Activated effector memory CD4-positive, alpha-beta T cell treated with Interleukin-2 at 50 U/mL for 16 hours (primary cell): ENCODE results near the gene IER3IP1.
"Not testable (repeated sequence)": the region's sequence is repeated elsewhere in the genome, so short reads cannot be mapped to it uniquely, and the experiment has no call there.

Experiments
- DNase-seq: peaks from one replicate; pipeline ENCODE4 v3.0.0-alpha.2; 2020

Gene IER3IP1, protein sequence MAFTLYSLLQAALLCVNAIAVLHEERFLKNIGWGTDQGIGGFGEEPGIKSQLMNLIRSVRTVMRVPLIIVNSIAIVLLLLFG

DNA sequence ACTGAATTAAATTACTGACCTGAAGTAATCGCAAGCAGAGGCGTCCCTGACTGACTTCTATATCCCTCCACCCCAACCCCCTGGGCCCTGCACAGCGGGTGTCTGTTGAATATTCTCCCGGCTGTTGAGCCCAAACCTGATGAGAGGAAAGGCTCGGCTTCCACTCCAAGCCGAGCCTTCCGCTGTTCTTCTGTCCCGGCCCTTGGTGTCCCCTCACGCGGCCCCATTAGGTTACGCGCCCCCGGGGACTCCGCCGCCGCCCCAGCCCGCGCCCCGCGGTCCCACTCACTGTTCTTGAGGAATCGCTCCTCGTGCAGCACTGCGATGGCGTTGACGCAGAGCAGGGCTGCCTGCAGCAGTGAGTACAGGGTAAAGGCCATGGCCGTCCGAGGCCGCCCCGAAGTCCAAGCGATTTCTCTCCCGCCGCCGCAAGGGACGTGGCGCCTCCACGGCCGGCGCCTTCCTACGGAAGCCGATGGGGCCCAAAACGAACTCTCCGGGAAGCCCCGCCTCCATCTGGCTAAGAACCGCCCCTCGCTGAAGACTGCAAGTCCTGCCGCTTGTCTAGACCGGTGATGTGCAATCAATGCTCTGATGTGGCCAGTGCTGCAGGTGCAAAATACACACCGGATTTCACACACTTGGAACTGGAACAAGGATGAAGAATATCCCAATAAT, at the start of gene IER3IP1:
Gene IER3IP1 (minus strand): TSS at position 467 of the 678 bp plus-strand sequence. CDS start 87 bp downstream, at position 380.
- DNase-seq: peak; percentile 82

DNA sequence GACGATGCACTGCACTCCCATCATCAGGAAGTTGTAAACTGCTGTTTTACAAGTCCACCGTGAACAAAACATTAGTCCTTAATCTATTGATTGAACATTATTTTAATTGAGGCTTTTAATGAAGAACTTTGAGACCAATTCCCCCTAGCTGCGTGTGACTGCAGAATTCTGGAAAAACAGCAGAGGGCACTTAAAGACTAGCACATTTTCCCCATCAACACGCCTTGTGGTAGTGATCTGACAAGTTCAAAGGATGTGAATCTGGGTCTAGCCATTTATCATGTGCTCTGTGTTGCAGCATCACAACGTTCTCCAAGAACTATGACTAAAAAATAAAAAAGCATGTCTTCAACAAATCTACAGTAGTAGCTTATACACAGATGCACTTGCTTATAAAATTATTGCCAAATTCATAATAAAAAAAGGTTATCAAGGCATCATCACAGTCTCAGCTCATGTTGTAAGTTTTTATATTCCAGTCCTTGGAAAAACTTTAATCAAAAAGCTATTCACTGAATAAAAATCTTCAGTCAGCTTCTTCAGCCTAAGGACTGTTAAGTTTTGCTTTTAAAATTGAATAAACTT, 39.5 kb upstream of the IER3IP1 start:
- DNase-seq: no peak

DNA sequence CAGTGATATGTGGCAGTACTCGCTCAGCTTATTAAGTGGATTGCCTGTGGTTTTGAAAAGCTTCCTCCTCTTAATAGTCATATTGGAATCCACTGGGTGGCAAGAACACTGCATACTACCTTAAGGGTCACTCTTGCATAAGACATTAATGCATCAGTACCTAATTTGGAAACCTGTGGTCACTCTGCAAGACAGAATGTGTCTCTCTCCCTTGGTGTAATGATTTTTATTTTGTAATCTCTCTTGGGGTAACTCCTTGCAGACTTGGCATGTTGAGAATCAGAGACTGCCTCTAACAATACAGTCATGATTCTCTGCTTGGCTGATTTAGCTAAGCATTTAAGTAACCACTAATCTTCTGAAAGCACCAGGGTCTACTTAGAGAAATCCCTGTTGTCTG, 33.0 kb upstream of the IER3IP1 start:
- DNase-seq: no peak

DNA sequence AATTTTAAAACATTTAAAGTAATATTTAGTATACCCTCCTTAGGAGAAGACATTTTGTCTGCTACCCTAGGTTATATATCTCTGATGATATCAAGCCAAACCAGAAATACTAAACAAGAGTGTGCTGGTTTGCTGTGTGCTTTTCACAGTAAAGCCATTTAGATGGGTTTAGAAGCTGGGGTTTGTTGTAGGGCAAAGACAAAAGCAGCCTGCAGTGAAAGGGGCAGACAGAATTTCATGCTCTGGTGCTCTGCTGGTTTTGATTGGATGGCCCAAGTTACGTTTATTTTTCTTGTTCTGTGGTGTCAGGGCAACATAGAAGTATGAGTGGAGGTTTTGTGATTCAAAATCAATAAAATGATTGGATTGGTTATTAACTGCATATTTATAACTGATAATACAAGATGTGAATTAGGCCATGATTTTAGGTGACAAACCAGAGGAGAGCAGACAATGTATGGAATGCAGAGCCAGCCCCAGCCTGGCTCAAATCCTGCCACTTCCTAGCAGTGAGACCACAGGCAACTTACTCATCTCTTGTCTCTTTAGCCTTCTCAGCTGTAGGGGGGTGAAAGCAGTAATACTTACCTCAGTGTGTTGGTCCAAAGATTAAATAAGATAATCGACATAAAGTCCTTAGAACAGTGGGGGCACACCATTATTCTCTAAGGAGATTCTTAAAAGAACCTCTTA, 30.9 kb upstream of the IER3IP1 start:
- DNase-seq: no peak

DNA sequence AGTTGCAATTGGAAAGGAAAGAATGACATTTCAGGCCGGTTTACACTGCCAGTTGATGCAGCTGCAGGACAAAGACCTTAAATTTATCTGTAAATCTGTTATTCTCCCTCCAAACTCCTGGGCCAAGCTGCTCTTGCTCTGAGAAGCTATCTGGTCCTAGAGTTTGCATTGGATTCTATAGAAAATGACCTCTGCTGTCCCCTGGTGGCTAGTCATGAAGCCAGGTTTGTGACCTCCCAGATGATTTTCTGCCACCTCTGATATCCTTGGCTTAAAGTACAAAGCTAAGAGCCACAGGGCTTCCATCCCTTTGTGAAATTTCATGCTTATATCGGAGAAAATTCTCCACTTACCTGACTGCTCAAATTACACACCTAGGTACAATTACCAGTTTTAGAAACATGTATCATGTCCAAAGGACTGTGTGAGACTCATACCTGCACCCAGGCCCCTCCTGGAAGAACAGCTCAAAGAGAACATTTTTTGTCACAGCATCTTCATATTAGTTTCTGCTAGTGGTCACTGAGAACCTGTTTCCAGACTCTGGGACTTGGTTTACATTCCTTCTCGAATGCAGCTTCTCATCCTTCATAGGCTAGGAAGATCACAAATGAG, 28.9 kb upstream of the IER3IP1 start:
- DNase-seq: no peak

DNA sequence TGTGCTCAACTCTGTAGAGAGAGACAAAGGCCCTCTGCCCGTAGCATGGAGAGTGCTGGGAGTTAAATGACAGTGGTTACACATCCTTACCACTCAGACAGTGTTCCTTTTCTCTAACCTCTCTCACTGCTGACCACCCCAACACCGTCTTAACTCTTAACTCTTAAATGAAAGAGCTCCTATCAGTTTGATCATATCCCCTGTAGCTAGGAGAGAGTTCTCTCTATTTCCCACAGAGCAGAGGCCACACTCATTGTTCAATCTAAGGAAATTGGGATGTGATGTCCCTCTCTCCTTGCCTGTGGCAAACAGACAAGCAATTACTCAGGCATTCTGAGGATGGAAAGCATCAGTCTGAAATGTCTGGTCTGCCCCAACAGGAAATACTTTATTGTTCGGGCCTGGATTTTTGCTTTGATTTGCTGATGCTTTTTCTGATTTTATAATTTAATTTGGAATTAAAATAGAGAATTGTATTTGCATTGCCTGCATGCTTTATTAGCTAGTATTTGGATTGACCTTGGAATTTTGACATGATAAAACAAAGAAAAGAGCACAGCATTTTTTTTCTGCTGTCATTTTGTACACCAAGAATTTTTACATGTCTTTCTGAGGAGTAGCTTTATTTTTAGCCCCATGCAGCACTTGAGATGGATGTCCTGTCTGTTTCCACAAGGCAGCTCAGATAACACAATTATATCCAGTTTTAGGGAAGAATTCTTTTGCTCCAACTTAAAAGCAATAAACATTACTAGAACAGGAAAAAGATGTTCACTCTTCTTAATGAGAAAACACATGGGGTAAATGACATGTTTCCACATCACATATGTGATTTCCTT, 27.7 kb upstream of the IER3IP1 start:
- no peak for DNase-seq

DNA sequence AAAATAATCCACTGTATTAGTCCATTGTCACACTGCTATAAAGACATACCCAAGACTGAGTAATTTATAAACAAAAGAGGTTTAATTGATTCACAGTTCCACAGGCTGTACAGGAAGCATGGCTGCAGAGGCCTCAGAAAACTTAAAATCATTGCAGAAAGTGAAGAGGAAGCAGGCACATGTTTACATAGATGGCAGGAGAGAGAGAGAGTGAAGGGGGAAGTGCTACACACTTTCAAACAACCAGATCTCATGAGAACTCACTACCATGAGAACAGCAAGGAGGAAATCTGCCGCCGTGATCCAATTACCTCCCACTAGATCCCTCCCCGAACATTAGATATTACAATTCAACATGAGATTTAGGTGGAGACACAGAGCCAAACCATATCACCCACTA, 19.8 kb upstream of the IER3IP1 start:
- not testable (repeated sequence) for DNase-seq

DNA sequence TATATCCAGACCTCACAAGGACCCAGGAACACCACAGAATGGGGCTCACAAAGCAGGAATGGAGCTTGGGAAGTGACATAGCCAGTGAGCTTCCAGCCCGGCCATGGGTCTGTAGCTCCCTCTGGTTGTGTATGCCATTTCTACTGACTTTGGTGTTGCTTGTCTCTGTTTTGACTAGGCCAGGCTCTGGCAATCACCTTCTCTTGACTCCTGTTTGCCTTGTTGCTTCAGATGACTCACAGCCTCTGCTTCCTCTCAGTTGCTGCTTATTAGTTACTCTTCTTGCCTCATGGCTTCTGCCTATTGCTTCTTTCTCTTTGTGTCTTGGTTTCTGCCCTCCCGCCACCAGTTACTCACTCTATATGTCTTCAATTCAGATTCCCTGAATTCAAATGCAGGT, 15.8 kb upstream of the IER3IP1 start:
- no peak for DNase-seq

DNA sequence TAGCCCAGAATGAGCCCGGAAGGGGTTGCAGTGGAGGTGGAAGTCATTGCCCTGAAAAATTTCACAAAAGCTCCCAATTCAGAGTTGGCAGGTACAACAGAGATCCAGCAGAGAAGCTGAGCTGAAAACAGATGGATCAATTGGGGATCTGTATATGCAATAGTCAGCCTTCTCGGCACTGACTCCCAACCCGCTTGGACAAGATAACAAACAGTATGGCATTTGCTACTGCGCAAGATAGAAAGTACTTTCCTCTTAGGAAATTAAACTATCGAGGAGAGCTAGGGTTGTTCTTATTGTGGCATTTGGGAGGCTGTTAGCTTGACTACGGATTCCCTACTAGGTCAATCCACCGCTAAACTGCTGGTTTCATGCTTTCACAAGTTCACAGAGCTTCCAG, 11.6 kb upstream of the IER3IP1 start:
- DNase-seq: no peak

DNA sequence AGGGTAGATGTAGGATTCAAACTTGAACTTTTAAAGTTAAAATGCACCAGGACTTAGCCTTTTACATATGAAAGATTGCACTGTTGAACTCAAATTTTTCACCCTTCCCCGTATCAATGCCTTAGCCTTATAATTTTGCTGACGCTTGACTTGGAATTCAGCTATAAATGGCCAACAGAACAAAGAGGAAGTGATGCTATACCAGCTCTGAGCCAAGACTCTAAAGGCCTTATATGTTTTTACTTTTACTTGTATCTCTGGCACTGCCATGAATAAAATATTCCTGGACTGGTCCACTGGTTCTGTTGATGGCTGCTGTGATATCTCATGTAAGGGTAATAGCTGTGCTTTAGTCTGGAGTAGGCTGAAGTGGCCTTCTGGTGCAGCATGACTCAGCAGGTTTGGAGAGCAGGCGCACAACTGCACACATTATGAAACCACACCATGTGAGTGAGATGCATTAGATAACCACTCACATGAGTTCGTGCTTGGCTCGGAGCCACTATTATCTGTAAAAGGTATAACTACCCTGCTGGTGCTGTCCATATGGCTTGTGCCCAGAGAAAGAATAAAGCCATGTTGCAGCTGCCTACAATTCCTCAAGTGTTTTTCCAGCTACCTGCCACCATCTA, 8.4 kb upstream of the IER3IP1 start:
- DNase-seq: no peak

DNA sequence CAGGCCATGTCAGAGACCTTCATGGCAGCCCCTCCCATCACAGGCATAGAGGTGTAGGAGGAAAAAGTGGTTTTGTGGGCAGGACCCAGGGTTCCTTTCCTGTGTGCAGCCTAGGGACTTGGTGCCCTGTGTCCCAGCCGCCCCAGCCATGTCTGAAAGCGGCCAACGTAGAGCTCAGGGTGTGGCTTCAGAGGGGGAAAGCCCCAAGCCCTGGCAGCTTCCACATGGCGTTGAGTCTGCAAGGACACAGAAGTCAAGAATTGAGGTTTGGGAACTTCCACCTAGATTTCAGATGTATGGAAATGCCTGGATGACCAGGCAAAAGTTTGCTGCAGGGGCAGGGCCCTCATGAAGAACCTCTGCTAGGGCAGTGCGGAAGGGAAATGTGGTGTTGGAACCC, 6.0 kb upstream of the IER3IP1 start:
- DNase-seq: not testable (repeated sequence)

DNA sequence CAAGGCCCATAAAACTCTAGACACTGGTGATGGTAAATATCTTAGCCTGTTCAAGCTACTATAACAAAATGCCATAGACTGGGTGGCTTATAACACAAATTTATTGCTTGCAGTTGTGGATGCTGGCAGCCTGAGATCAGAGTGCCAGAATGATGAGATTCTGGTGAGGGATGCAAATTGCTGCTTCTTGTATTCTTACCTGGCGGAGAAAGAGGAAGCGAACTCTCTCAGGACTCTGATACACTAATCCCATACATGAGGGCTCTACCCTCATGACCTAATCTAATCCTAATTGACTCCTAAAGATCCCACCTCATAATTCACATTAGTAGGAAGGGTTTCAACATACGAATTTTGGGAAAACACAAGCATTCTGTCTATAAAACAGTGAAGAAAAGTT, 4.6 kb upstream of the IER3IP1 start:
- DNase-seq: no peak

DNA sequence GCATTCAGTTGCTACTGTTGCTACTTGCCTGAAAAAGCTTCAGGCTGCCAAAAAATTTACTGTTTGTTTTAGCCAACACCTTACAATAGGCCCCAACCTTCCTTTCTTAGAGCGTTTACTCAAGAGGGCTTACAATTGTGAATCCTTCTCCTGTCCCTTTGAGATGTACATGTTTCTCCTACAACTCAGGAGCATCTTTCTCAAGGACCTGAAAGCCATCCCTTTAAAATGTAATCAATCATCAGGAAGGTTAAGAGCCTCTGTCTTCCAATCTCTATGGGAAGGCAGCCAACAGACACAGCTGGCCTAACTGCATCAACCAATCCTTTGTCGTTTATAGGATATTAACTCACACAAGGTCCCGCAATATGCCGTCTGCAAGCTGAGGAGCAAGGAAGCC, 3.4 kb upstream of the IER3IP1 start:
- no peak for DNase-seq

DNA sequence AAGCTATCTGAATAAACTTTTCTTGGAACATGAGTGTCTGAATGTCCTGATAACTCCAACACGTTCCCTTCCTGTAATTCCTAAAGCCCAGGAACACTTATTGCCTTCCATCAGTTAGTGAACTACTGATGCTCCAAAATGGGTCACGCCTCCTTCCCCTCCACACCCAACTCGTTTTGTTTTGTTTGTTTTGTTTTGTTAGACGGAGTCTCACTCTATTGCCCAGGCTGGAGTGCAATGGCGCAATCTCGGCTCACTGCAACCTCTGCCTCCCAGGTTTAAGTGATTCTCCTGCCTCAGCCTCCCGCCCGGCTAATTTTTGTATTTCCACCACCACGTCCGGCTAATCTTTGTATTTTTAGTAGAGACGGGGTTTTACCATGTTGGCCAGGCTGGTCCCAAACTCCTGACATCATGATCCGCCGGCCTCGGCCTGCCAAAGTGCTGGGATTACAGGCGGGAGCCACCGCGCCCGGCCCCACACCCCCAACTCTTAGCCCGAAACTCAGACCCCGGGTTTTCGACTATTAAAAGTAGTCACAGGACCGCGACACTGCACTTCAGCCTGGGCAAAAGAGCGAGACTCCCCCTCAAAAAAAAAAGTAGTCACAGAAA, 774 bp downstream of the IER3IP1 start:
- DNase-seq: no peak

DNA sequence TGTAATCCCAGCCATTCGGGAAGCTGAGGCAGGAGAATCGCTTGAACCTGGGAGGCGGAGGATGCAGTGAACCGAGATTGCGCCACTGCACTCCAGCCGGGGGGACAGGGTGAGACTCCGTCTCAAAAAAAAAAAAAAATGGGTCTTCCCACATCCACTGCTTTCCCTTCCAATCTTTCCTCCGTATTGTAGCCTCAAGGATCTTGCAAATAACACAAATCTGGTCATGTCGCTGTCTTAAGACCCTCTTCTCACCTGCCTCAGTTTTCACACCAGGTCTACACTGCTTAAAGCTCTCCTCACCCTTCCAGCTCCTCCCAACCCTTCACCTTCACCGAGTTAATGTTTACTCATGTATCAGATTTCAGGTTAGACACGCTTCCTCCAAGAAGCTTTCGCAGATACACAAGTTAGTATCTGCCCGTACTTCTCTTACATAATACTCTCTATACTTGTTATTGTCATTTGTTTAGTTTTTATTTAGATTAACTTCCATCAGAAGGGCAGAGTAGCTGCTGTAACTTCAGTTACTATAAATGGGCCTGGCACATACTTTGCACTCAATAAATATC, 1.5 kb downstream of the IER3IP1 start:
- DNase-seq: no peak

DNA sequence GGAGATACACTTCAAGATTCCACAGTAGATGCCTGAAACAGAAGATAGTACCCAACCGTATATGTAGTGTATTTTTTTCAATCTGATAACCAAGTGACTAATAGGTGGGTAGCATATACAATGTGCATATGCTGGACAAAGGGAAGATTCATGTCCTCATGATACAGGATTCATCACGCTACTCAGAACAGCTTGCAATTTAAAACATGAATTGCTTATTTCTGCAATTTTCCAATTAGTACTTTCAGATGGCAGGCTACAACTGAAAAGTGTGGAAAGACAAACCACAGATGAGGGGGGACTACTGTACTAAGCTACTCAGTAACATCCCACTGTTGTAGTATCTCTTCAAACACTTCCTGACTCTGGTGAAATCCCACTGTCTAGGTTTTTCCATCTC, 3.7 kb downstream of the IER3IP1 start:
- no peak for DNase-seq

DNA sequence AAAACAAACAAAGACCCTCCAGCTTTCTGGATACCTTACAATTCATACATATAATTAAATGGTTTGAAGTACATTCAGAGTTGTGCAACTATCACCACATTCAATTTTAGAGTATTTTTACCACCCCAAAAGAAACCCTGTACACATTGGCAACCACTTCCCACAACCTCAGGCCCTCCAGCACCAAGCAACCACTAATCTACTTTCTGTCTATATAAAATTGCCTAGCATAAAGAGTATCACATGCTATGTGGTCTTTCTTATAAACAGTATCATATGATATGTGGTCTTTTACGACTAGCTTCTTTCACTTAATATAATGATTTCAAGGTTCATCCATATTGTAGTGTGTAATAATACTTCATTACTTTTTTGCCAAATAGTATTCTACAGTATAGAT, 7.3 kb downstream of the IER3IP1 start:
- no peak for DNase-seq

DNA sequence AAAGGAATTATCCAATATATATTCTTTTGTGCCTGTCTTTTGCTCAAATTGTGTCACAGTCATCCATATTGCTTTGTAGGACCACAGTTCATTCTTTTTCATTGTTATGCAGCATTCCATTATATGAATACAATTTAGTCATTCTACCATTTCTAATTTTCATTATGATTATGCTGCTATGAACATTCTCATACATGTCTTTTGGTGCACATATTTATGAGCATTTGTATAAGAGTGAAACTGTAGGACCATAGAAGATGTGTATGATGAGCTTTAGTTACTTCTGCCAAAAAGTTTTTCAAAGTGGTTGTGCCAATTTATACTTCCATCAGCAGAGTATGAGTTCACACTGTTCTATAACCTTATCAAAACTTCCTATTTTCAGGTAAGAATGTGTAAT, 7.7 kb downstream of the IER3IP1 start:
- DNase-seq: no peak

DNA sequence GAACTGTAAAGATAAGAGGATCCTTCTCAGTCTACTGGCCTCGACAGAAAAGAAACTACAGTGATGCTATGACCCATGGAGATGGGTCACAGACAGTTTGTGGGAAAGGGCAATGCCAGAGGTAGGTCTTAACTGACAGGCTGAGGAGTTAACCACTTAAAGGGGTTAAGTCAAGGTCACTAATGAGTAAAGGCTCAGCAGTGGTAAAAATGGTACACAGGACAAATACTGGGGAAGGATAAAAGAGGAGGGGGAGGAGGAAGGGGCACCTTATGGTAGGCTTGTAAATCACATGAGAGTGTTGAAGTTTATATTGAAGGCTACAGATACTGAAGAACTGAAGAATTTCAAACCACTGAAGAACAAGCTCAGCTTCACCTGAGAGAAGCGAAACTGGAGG, 9.9 kb downstream of the IER3IP1 start:
- DNase-seq: no peak

DNA sequence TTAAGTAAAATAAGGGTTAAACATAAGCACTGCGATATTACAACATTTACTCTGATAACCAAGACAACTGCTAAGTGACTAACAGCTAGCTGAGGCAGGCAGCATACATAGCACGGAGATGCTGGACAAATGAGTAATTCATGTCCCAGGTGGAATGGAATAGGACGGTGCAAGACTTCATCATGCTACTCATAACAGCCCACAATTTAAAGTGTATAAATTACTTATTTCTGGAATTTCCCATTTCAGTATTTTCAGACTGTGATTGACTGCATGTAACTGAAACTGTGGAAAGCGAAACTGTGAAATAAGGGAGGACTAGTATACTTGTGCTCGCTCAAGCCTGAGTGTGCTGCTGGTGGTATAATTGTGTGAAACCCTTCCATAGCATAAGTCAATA, 12.9 kb downstream of the IER3IP1 start:
- DNase-seq: no peak

DNA sequence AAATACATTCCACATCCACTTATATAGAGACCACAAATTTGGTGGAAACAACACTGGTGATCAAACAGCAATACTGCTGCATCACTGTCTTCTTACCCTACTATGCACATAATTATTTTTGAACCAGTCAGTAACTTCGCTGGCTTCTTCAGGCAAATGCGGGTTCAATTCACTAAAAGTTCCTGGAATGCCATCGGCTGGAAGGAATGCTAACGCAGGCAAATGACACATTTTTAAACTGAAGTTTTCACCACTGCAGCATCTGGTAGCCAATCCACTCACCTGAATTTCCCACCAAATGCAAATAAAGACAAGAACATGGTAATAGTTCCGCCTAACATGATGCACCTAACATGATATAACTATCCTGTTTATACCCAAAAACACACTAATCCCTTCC, 15.9 kb downstream of the IER3IP1 start:
- DNase-seq: no peak

DNA sequence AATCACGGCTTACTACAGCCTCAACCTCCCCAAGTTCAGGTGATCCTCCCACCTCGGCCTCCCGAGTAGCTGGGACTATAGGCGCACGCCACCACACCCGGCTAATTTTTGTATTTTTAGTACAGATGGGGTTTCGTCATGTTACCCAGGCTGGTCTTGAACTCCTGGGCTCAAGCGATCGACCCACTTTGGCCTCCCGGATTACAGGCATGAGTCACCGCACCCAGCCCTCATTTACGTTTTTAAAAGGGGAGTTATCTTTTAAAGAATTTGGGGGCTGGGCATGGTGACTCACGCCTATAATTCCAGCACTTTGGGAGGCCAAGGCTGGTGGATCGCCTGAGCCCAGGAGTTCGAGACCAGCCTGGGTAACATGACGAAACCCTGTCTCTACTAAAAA, 17.8 kb downstream of the IER3IP1 start:
- DNase-seq: not testable (repeated sequence)
